ENCODE data around the gene ITCH. TPM values are rescaled to one million over a fixed set of nuclear protein-coding genes. Genes with fewer than 3 reads are reported as not detected.

ITCH gene
- total RNA-seq, 3 donors from 2014 or later = 41.6 to 45.6 (median 45.1) TPM

Other genes with a start within 250 kb of the ITCH start
- gene ASIP, start 121.8 kb upstream of the ITCH start, total RNA-seq = not detected
- 100 to 1,000 TPM; 172 to 217 (median 189) TPM for gene AHCY, start 59.9 kb upstream of the ITCH start, total RNA-seq
- 100 to 1,000 TPM; 103 to 116 (median 112) TPM for gene DYNLRB1, start 153.1 kb downstream of the ITCH start, total RNA-seq
- 1 to 10 TPM in 2 of 3 donors, under 1 TPM in 1; 0.55 to 1.3 (median 1.2) TPM for gene MAP1LC3A, start 195.4 kb downstream of the ITCH start, total RNA-seq